SK-N-SH (cell line): ENCODE data around the gene DSCAM. TPM values are rescaled to one million over a fixed set of nuclear protein-coding genes. Genes with fewer than 3 reads are reported as not detected.

ENCODE experiments used
- CTCF ChIA-PET: fragments of 300-600, 350-600 bp; formaldehyde crosslinking; extraction: SDS; loops from one replicate; lab custom pipeline; 2021; lab: Yijun Ruan, JAX
- POLR2A ChIA-PET: fragments of 350-600 bp; sonication (Branson Sonifier 250); formaldehyde crosslinking; extraction: SDS; loops from one replicate; lab custom pipeline; 2020; ENCODE audit warnings: antibody characterized with exemption, inconsistent platforms; lab: Yijun Ruan, JAX
- DNase-seq: peaks from one replicate; pipeline ENCODE4 v3.0.0; 2012
- H2AFZ ChIP-seq: fragments of 200-600 bp; sonication (generic); 2 replicates; pipeline ENCODE4 v1.8.1; 2016; ENCODE audit warnings: antibody characterized with exemption, mild to moderate bottlenecking, low read depth
- H3F3A ChIP-seq: fragments of 200-600 bp; sonication (generic); replicated peaks from 2 replicates; pipeline ENCODE3; 2016; ENCODE audit warnings: antibody characterized with exemption, mild to moderate bottlenecking; ENCODE audit not compliant: insufficient read depth
- H3K27ac ChIP-seq, 2 experiments: fragments of 200-500 bp in 1 of 2; fragments of 200-600 bp in 1 of 2; sonication (Bioruptor generic) in 1 of 2; sonication (generic), shearing (Covaris generic) in 1 of 2; 2 replicates each; pipeline versions ENCODE4 v1.5.1 to v1.6.1; 2014 to 2016; ENCODE audit warnings: low read depth in 2 of 2, inconsistent platforms in 1 of 2, low read length in 1 of 2, mild to moderate bottlenecking in 1 of 2, mixed read lengths in 1 of 2
- H3K27me3 ChIP-seq: fragments of 200-600 bp; sonication (generic), shearing (Covaris generic); 2 replicates; pipeline ENCODE4 v1.6.1; 2016; ENCODE audit warnings: mixed run types; ENCODE audit not compliant: insufficient read depth
- H3K36me3 ChIP-seq, 2 experiments: fragments of 200-500 bp in 1 of 2; fragments of 200-600 bp in 1 of 2; sonication (Bioruptor generic) in 1 of 2; sonication (generic) in 1 of 2; replicated peaks in 1 of 2; 2 replicates each; pipeline versions ENCODE3 to v1.5.1; 2014 to 2016; ENCODE audit warnings: low read length in 1 of 2, mild to moderate bottlenecking in 1 of 2; ENCODE audit not compliant: insufficient read depth in 2 of 2, control insufficient read depth in 1 of 2
- H3K4me1 ChIP-seq, 2 experiments: fragments of 200-500 bp in 1 of 2; fragments of 200-600 bp in 1 of 2; sonication (Bioruptor generic) in 1 of 2; sonication (generic), shearing (Covaris generic) in 1 of 2; 2 replicates each; pipeline versions ENCODE4 v1.5.1 to v1.6.1; 2014 to 2016; ENCODE audit warnings: low read depth in 1 of 2, low read length in 1 of 2, mixed run types in 1 of 2; ENCODE audit not compliant: insufficient read depth in 2 of 2, control insufficient read depth in 1 of 2
- H3K4me2 ChIP-seq: fragments of 200-600 bp; sonication (generic), shearing (Covaris generic); 2 replicates; pipeline ENCODE4 v1.6.1; 2017; ENCODE audit warnings: mixed run types
- H3K4me3 ChIP-seq, 2 experiments: fragments of 200-500 bp in 1 of 2; fragments of 200-600 bp in 1 of 2; sonication (Bioruptor generic) in 1 of 2; sonication (generic), shearing (Covaris generic) in 1 of 2; 2 replicates each; pipeline versions ENCODE4 v1.5.1 to v1.8.1; 2014 to 2016; ENCODE audit warnings: low read depth in 2 of 2, inconsistent platforms in 1 of 2, low read length in 1 of 2, mild to moderate bottlenecking in 1 of 2, mixed read lengths in 1 of 2, moderate library complexity in 1 of 2
- H3K79me2 ChIP-seq: fragments of 200-600 bp; sonication (generic); 2 replicates; pipeline ENCODE4 v1.8.1; 2017; ENCODE audit warnings: mild to moderate bottlenecking; ENCODE audit not compliant: insufficient read depth
- H3K9ac ChIP-seq: fragments of 200-600 bp; sonication (generic); 2 replicates; pipeline ENCODE4 v1.6.1; 2017; ENCODE audit warnings: mixed run types
- H3K9me2 ChIP-seq: fragments of 200-600 bp; sonication (generic); 2 replicates; pipeline ENCODE4 v1.6.1; 2017; ENCODE audit warnings: mixed run types
- H3K9me3 ChIP-seq: fragments of 200-600 bp; sonication (generic); 2 replicates; pipeline ENCODE4 v1.6.1; 2017; ENCODE audit warnings: mixed run types, mild to moderate bottlenecking, moderate library complexity
- H4K20me1 ChIP-seq: fragments of 200-600 bp; sonication (generic); 2 replicates; pipeline ENCODE4 v1.6.1; 2017; ENCODE audit warnings: mild to moderate bottlenecking, mixed run types; ENCODE audit not compliant: insufficient read depth
- ELF1 ChIP-seq: IDR thresholded peaks from 2 replicates; pipeline ENCODE4 v1.4.0; 2012
- EZH2phosphoT487 ChIP-seq: fragments of 200-600 bp; sonication (generic); IDR thresholded peaks from 2 replicates; pipeline ENCODE4 v1.6.1; 2017; ENCODE audit warnings: low read depth, mixed run types, mild to moderate bottlenecking, antibody characterized with exemption, moderate library complexity, borderline replicate concordance
- FOXJ3 ChIP-seq: sonication (generic); formaldehyde crosslinking; IDR thresholded peaks from 2 replicates; pipeline ENCODE4 v1.5.1; 2020; ENCODE audit warnings: mild to moderate bottlenecking, missing genetic modification reagents
- GATA2 ChIP-seq: sonication (generic); formaldehyde crosslinking; IDR thresholded peaks from 2 replicates; pipeline ENCODE4 v1.5.0; 2020; ENCODE audit warnings: mild to moderate bottlenecking, missing genetic modification reagents
- MXI1 ChIP-seq: IDR thresholded peaks from 2 replicates; pipeline ENCODE4 v1.6.1; 2012; ENCODE audit warnings: mild to moderate bottlenecking, low read depth, low read length, improper control_type of control experiment
- POLR2AphosphoS5 ChIP-seq: IDR thresholded peaks from 2 replicates; pipeline ENCODE4 v1.6.1; 2012; ENCODE audit warnings: low read depth, low read length
- RCOR1 ChIP-seq: fragments of 150-350 bp; IDR thresholded peaks from 2 replicates; pipeline ENCODE4 v1.6.1; 2017; ENCODE audit warnings: antibody characterized with exemption, low read length
- RFX5 ChIP-seq: IDR thresholded peaks from 2 replicates; pipeline ENCODE4 v1.6.1; 2012; ENCODE audit warnings: mild to moderate bottlenecking, improper control_type of control experiment, low read length
- RXRA ChIP-seq: IDR thresholded peaks from 2 replicates; pipeline ENCODE4 v1.4.0; 2012; ENCODE audit warnings: low read depth, mild to moderate bottlenecking, borderline replicate concordance
- SMC3 ChIP-seq: IDR thresholded peaks from 2 replicates; pipeline ENCODE4 v1.6.1; 2012; ENCODE audit warnings: low read depth, low read length, improper control_type of control experiment
- YY1 ChIP-seq: IDR thresholded peaks from 2 replicates; pipeline ENCODE4 v1.4.0; 2012; ENCODE audit warnings: low read depth, mild to moderate bottlenecking
- WGBS: methylation state at CpG from one replicate; pipeline ENCODE4 v1.1.6; 2017; ENCODE audit warnings: low lambda C conversion rate; 5-methylcytosine and 5-hydroxymethylcytosine counted together
- polyA plus RNA-seq, 3 experiments: library from polyadenylated mRNA; depleted of rRNA; stranded (reverse); fragments of >200 nt; gene quantifications; 2 replicates each; pipeline ENCODE4 v1.2.3, GENCODE V29; 2012
- TF ChIP-seq, protein P1 (sequence below): fragments of 200-600 bp; sonication (generic); IDR thresholded peaks from 2 replicates; pipeline ENCODE4 v1.6.1; 2017; ENCODE audit warnings: antibody characterized with exemption, mild to moderate bottlenecking, moderate library complexity
- TF ChIP-seq, protein P2 (sequence below): fragments of 150-350 bp; IDR thresholded peaks from 2 replicates; pipeline ENCODE4 v1.6.1; 2016; ENCODE audit warnings: mild to moderate bottlenecking, low read depth, low read length
- TF ChIP-seq, protein P3 (sequence below): IDR thresholded peaks from 2 replicates; pipeline ENCODE4 v1.4.0; 2012; ENCODE audit warnings: low read depth, borderline replicate concordance

Gene DSCAM
- polyA plus RNA-seq, 1 of the 3 experiments (the other 2 are of a cell fraction), result not detected

DNA sequence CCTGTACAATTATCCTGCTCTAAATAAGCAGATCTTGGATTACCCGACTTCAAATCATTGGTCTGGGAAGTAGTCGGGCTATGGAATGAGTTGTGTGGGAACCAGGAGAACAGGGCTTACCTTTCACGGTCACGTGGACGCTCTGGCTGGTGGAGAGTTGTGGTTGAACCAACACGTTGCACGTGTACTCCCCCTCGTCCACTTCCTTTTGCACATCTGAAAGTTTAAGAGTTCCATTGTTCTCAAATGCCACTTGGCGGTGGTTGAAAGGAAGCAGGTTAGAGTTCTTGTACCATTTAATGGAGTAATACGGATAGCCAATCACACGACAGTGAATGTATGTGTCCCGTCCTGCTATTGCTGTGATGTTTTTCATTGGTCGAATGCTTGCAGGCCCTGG lies 509.0 kb downstream of the DSCAM start:
- Histone ChIP-seq H2AFZ (no peak overlapping the region), H3K4me3 (no peak overlapping the region), H3K36me3 (no peaks in the 10 kb centered on the region), H3K9ac (no peak overlapping the region), H3K4me1 (peaks cover 0 to 3% of the 10 kb centered on the region in 2 experiments; a peak in 2 of 4 replicates), H3K27me3 (no peaks in the 10 kb centered on the region), H3K79me2 (no peaks in the 10 kb centered on the region), H3F3A (no peaks in the 10 kb centered on the region), H3K9me2 (no peaks in the 10 kb centered on the region), H4K20me1 (no peaks in the 10 kb centered on the region), H3K4me2 (no peak overlapping the region), H3K9me3 (0 out of 2 replicates have a peak, but pooled peaks cover 3% of the 10 kb centered on the region), H3K27ac (no peak overlapping the region)
- CTCF ChIA-PET, result no interaction called here
- POLR2A ChIA-PET, result no interaction called here
- 39% methylated on average over 13 of the region's 13 CpGs for WGBS
- no peak for TF ChIP-seq POLR2AphosphoS5
- TF ChIP-seq, protein P1, sequence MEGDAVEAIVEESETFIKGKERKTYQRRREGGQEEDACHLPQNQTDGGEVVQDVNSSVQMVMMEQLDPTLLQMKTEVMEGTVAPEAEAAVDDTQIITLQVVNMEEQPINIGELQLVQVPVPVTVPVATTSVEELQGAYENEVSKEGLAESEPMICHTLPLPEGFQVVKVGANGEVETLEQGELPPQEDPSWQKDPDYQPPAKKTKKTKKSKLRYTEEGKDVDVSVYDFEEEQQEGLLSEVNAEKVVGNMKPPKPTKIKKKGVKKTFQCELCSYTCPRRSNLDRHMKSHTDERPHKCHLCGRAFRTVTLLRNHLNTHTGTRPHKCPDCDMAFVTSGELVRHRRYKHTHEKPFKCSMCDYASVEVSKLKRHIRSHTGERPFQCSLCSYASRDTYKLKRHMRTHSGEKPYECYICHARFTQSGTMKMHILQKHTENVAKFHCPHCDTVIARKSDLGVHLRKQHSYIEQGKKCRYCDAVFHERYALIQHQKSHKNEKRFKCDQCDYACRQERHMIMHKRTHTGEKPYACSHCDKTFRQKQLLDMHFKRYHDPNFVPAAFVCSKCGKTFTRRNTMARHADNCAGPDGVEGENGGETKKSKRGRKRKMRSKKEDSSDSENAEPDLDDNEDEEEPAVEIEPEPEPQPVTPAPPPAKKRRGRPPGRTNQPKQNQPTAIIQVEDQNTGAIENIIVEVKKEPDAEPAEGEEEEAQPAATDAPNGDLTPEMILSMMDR, result no peak
- TF ChIP-seq EZH2phosphoT487, result no peak
- DNase-seq, result no peak

DNA sequence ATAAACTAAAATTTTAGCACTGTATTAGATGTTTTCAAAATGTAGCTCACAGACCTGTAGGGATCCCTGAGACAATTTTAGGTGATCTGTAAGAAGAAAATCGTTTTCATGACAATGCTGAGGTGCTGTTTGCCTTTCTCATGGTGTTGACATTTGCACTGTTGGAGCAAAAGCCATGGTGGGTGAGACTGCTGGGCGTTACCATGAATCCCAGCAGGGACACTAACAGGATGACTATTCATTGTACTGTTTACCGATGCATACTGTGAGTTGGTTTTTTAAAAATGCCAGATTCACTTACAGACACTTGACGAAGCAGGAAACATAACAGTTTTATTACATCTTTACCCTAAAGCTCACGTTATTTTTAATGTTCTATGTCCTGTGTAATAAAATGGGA lies 511.3 kb downstream of the DSCAM start:
- WGBS, result 25% methylated on average over 5 of the region's 5 CpGs
- no peak for DNase-seq
- ChIA-PET CTCF (no interaction called here), POLR2A (no interaction called here)
- no peak overlapping the region for H3K4me2 ChIP-seq
- H3K9ac ChIP-seq, result no peak overlapping the region
- no peak overlapping the region for H2AFZ ChIP-seq
- no peaks in the 10 kb centered on the region for H3K9me3 ChIP-seq
- peaks cover 0 to 4% of the 10 kb centered on the region in 2 experiments; a peak in 2 of 4 replicates for H3K4me1 ChIP-seq
- no peaks in the 10 kb centered on the region for H3K27me3 ChIP-seq
- no peaks in the 10 kb centered on the region for H3F3A ChIP-seq
- H4K20me1 ChIP-seq, result no peaks in the 10 kb centered on the region
- no peaks in the 10 kb centered on the region for H3K36me3 ChIP-seq
- no peaks in the 10 kb centered on the region for H3K9me2 ChIP-seq
- H3K4me3 ChIP-seq, result no peak overlapping the region
- no peaks in the 10 kb centered on the region for H3K79me2 ChIP-seq
- TF ChIP-seq EZH2phosphoT487 (no peak), MXI1 (no peak), GATA2 (CRISPR knock-in tag) (no peak), SMC3 (no peak), RFX5 (no peak), YY1 (no peak), RXRA (no peak), FOXJ3 (no peak), RCOR1 (no peak), ELF1 (no peak)
- TF ChIP-seq, protein P2, sequence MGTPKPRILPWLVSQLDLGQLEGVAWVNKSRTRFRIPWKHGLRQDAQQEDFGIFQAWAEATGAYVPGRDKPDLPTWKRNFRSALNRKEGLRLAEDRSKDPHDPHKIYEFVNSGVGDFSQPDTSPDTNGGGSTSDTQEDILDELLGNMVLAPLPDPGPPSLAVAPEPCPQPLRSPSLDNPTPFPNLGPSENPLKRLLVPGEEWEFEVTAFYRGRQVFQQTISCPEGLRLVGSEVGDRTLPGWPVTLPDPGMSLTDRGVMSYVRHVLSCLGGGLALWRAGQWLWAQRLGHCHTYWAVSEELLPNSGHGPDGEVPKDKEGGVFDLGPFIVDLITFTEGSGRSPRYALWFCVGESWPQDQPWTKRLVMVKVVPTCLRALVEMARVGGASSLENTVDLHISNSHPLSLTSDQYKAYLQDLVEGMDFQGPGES, result no peak
- TF ChIP-seq, protein P3, sequence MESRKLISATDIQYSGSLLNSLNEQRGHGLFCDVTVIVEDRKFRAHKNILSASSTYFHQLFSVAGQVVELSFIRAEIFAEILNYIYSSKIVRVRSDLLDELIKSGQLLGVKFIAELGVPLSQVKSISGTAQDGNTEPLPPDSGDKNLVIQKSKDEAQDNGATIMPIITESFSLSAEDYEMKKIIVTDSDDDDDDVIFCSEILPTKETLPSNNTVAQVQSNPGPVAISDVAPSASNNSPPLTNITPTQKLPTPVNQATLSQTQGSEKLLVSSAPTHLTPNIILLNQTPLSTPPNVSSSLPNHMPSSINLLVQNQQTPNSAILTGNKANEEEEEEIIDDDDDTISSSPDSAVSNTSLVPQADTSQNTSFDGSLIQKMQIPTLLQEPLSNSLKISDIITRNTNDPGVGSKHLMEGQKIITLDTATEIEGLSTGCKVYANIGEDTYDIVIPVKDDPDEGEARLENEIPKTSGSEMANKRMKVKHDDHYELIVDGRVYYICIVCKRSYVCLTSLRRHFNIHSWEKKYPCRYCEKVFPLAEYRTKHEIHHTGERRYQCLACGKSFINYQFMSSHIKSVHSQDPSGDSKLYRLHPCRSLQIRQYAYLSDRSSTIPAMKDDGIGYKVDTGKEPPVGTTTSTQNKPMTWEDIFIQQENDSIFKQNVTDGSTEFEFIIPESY, result no peak
- H3K27ac ChIP-seq, result no peak overlapping the region
